Neural progenitor cell (in vitro differentiated cells): Measurements from ENCODE around the gene TP53BP1.

Source experiments
- EZH2phosphoT487 ChIP-seq: fragments of 200-600 bp; sonication (generic); IDR thresholded peaks from 2 replicates; pipeline ENCODE4 v1.6.1; 2017; ENCODE audit warnings: antibody characterized with exemption
- TF ChIP-seq, protein P1 (sequence below): fragments of 200-600 bp; sonication (generic); IDR thresholded peaks from 2 replicates; pipeline ENCODE4 v1.5.1; 2017; ENCODE audit warnings: antibody characterized with exemption, mild to moderate bottlenecking

GRCh38 chr15:43513550-43513949 is 20.6 kb upstream of the TP53BP1 start:
- TF ChIP-seq, protein P1, sequence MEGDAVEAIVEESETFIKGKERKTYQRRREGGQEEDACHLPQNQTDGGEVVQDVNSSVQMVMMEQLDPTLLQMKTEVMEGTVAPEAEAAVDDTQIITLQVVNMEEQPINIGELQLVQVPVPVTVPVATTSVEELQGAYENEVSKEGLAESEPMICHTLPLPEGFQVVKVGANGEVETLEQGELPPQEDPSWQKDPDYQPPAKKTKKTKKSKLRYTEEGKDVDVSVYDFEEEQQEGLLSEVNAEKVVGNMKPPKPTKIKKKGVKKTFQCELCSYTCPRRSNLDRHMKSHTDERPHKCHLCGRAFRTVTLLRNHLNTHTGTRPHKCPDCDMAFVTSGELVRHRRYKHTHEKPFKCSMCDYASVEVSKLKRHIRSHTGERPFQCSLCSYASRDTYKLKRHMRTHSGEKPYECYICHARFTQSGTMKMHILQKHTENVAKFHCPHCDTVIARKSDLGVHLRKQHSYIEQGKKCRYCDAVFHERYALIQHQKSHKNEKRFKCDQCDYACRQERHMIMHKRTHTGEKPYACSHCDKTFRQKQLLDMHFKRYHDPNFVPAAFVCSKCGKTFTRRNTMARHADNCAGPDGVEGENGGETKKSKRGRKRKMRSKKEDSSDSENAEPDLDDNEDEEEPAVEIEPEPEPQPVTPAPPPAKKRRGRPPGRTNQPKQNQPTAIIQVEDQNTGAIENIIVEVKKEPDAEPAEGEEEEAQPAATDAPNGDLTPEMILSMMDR: no peak
- no peak for TF ChIP-seq EZH2phosphoT487
